Left lung (tissue), 10 donors: ENCODE data around the gene AKNA. TPM values are rescaled to one million over a fixed set of nuclear protein-coding genes. Genes with fewer than 3 reads are reported as not detected.
A peak's percentile ranks its signal among the peaks of the same experiment; 100 is the strongest.

ENCODE experiments used
- ATAC-seq: fragments of 200-7000 bp; cut with Tn5 transposase; one replicate; pipeline ENCODE4 v1.9.1; 2020; ENCODE audit warnings: moderate library complexity
- DNase-seq, 4 donors: peaks; one replicate each; pipeline ENCODE4 v3.0.0-alpha.2; 2013 to 2020
- H3K27ac ChIP-seq, 2 donors: fragments of 200-600 bp; sonication (generic) in 1 of 2; one replicate each; pipeline versions ENCODE4 v1.5.0 to v1.8.0; 2020 to 2021
- H3K27me3 ChIP-seq, 2 donors: fragments of 200-600 bp; sonication (generic) in 1 of 2; one replicate each; pipeline versions ENCODE4 v1.5.0 to v1.8.0; 2020 to 2021
- H3K36me3 ChIP-seq, 2 donors: fragments of 200-600 bp; sonication (generic) in 1 of 2; one replicate each; pipeline versions ENCODE4 v1.5.0 to v1.8.0; 2020 to 2021
- H3K4me1 ChIP-seq, 2 donors: fragments of 200-600 bp; one replicate each; pipeline ENCODE4 v1.8.0; 2021
- H3K4me3 ChIP-seq, 2 donors: fragments of 200-600 bp; sonication (generic) in 1 of 2; one replicate each; pipeline versions ENCODE4 v1.5.0 to v1.8.0; 2020 to 2021; ENCODE audit warnings: mild to moderate bottlenecking in 1 of 2
- H3K9me3 ChIP-seq, 2 donors: fragments of 200-600 bp; sonication (generic) in 1 of 2; one replicate each; pipeline versions ENCODE4 v1.5.0 to v1.8.0; 2020 to 2021
- intact Hi-C, 2 donors: fragments of 100-400 bp; cut with DNase I; formaldehyde crosslinking; loops; one replicate each; pipeline versions ENCODE4 v1.11.2 to v1.14.2; 2022
- polyA plus RNA-seq, 6 donors: library from polyadenylated mRNA; unstranded; fragments of 120-200 nt; gene quantifications; one replicate each; pipeline ENCODE4 v1.2.1, GENCODE V29; 2013; ENCODE audit not compliant: insufficient read length in 6 of 6
- total RNA-seq, 2 donors: library from RNA; stranded (reverse); fragmentation: NEBNext Ultra II Directional; extraction: Animal tissue kit (Norgen Biotek cat#: 25700); gene quantifications; one replicate each; pipeline ENCODE4 v1.2.1, GENCODE V29; 2021
- TF ChIP-seq, protein P1 (sequence below), 2 donors: fragments of 200-600 bp; sonication (generic) in 1 of 2; IDR thresholded peaks; one replicate each; pipeline versions ENCODE4 v1.5.0 to v1.8.0; 2021; ENCODE audit warnings: antibody characterized with exemption in 2 of 2
- donor health status: DM: no; HTN: yes; CAD: no.
- donor health status: DM: no; HTN: no; CAD: no.

The AKNA gene
- total and polyA plus RNA-seq, 8 donors, result 25.1 to 55.3 (median 36.7) TPM

DNA sequence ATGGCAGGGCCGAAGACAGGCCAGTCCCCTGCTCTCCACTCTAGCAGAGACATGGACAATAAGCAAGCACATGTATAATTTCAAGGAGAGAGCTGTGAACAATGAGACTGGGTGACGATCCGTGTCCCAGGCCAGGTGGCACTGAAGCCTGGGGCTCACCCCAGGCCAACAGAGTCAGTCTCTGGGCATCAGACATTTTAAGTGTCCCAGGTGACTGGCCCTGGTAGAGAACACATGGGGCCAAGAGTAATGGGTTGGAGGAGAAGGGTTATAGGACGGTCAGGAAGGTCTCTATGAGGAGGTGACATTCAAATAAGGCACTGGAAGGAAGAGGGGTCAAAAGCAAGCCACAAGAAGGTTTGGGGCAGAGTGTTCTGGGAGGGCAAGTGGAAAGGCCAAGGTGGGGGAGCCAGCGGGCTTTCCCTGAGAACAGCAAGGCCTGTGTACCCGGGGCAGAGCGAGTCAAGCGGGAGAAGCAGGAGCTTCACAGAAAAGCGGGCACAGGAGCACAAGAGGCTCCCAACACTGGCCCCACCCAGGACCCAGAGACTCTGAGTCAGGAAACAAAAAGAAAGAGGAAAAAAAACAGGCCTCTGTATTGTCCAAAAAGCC, 1.1 kb upstream of the AKNA start:
- H3K4me1 ChIP-seq, result peaks cover 26 to 98% of the 10 kb centered on the region in 2 donors
- peak overlapping the region; percentile 85 to 91 for H3K27ac ChIP-seq
- TF ChIP-seq, protein P1, sequence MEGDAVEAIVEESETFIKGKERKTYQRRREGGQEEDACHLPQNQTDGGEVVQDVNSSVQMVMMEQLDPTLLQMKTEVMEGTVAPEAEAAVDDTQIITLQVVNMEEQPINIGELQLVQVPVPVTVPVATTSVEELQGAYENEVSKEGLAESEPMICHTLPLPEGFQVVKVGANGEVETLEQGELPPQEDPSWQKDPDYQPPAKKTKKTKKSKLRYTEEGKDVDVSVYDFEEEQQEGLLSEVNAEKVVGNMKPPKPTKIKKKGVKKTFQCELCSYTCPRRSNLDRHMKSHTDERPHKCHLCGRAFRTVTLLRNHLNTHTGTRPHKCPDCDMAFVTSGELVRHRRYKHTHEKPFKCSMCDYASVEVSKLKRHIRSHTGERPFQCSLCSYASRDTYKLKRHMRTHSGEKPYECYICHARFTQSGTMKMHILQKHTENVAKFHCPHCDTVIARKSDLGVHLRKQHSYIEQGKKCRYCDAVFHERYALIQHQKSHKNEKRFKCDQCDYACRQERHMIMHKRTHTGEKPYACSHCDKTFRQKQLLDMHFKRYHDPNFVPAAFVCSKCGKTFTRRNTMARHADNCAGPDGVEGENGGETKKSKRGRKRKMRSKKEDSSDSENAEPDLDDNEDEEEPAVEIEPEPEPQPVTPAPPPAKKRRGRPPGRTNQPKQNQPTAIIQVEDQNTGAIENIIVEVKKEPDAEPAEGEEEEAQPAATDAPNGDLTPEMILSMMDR (IDR thresholded peaks at IDR 0.05), result no peak
- H3K27me3 ChIP-seq, result no peaks in the 10 kb centered on the region
- intact Hi-C loops, result no loop called here
- DNase-seq (no peak), ATAC-seq (no peak)
- peak overlapping the region in 1 of 2 donors; percentile 65 for H3K4me3 ChIP-seq
- no peaks in the 10 kb centered on the region for H3K9me3 ChIP-seq
- no peaks in the 10 kb centered on the region for H3K36me3 ChIP-seq

- ATAC-seq, result no peak
- Histone ChIP-seq H3K9me3 (no peaks in the 10 kb centered on the region), H3K4me3 (peak overlapping the region; percentile 65 to 69), H3K27ac (peak overlapping the region; percentile 85 to 91), H3K36me3 (no peaks in the 10 kb centered on the region), H3K4me1 (peaks cover 31 to 98% of the 10 kb centered on the region in 2 donors), H3K27me3 (no peaks in the 10 kb centered on the region)
- TF ChIP-seq, protein P1 (IDR thresholded peaks at IDR 0.05), result no peak
- intact Hi-C loops, result no loop called here
- peak in 1 of 4 donors; percentile 37 for DNase-seq
These were observed 538 bp upstream of the AKNA start for GRCh38 chr9:114388357-114388682.

- Histone ChIP-seq H3K36me3 (no peaks in the 10 kb centered on the region), H3K27me3 (no peaks in the 10 kb centered on the region), H3K4me3 (peak overlapping the region; percentile 65 to 69), H3K4me1 (peaks cover 30 to 98% of the 10 kb centered on the region in 2 donors), H3K9me3 (no peaks in the 10 kb centered on the region), H3K27ac (peak overlapping the region; percentile 85 to 91)
- TF ChIP-seq, protein P1 (IDR thresholded peaks at IDR 0.05), result no peak
- intact Hi-C loops, result no loop called here
- DNase-seq, result peak in 2 of 4 donors; percentile 56 to 86
- ATAC-seq, result peak; percentile 38
These were observed 699 bp downstream of the AKNA start for GRCh38 chr9:114386886-114387679.

GRCh38 chr9:114386361-114386885, 1.4 kb downstream of the AKNA start:
- intact Hi-C loops, result no loop called here
- no peaks in the 10 kb centered on the region for H3K9me3 ChIP-seq
- H3K4me1 ChIP-seq, result peaks cover 30 to 97% of the 10 kb centered on the region in 2 donors
- TF ChIP-seq, protein P1 (IDR thresholded peaks at IDR 0.05), result no peak
- DNase-seq, result peak in 1 of 4 donors; percentile 37
- peaks cover 0 to under 1% of the 10 kb centered on the region in 2 donors for H3K36me3 ChIP-seq
- H3K27me3 ChIP-seq, result no peaks in the 10 kb centered on the region
- peak overlapping the region; percentile 65 to 69 for H3K4me3 ChIP-seq
- H3K27ac ChIP-seq, result peak overlapping the region; percentile 85 to 91
- no peak for ATAC-seq
